ENCODE measurements around the gene SMIM43.

DNA sequence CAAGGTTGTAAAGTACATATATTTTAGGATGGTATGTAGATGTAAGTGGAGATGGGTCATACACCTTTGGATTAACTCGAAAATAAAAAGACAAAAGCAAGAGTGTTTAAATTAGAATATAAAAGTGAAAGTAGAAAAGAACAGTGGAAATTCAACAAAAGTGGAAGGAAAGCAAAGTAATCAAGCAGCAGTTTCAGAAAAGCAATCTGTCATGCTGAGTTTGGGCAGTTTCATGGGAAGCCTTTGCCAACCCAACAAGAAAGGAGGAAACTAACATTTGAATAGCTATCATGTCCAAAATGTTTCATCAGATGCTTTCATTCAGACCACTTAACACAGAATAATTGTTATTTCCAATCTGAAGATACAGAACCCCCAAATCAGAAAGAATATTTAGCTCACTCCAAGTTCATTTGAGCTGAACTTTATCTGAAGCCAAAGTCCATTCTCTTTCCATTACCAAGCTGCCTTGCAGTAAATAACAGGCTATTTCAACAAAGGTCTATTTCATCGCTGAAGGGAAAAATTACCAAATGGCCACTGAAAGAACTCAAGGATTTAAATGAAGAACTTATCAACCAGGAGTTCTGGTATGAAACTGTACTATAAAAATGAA is 34.4 kb upstream of the SMIM43 start:
- TF ChIP-seq, protein P1, sequence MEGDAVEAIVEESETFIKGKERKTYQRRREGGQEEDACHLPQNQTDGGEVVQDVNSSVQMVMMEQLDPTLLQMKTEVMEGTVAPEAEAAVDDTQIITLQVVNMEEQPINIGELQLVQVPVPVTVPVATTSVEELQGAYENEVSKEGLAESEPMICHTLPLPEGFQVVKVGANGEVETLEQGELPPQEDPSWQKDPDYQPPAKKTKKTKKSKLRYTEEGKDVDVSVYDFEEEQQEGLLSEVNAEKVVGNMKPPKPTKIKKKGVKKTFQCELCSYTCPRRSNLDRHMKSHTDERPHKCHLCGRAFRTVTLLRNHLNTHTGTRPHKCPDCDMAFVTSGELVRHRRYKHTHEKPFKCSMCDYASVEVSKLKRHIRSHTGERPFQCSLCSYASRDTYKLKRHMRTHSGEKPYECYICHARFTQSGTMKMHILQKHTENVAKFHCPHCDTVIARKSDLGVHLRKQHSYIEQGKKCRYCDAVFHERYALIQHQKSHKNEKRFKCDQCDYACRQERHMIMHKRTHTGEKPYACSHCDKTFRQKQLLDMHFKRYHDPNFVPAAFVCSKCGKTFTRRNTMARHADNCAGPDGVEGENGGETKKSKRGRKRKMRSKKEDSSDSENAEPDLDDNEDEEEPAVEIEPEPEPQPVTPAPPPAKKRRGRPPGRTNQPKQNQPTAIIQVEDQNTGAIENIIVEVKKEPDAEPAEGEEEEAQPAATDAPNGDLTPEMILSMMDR (conservative IDR thresholded peaks at IDR 0.05 in 1 of 2, IDR thresholded peaks at IDR 0.05 in 1 of 2; ENCODE audit: low read depth in 1 of 2, low read length in 2 of 2), result no peak
- no peak for TF ChIP-seq EZH2 (IDR thresholded peaks at IDR 0.05; ENCODE audit: low read length, missing control alignments)

Measured in fibroblast of lung (primary cell).